GM12878 (cell line): ENCODE data around the gene NAP1L4. TPM values are rescaled to one million over a fixed set of nuclear protein-coding genes. Genes with fewer than 3 reads are reported as not detected.

Experiments
- ATAC-seq: fragments of 200-7000 bp; cut with Tn5 transposase; 3 replicates; pipeline ENCODE4 v1.9.1; 2020; ENCODE audit warnings: mild to moderate bottlenecking, moderate library complexity
- BruUV-seq: library from RNA; stranded (reverse); fragments of 400-500 nt; replicated peaks from 2 replicates; lab custom pipeline; 2021; lab: Mats Ljungman, UMichigan
- CTCF ChIA-PET: fragments of 300-600 bp; sonication (Branson Sonifier 250); formaldehyde crosslinking; extraction: SDS; loops from one replicate; lab custom pipeline; 2021; ENCODE audit warnings: inconsistent platforms; lab: Yijun Ruan, JAX
- POLR2A ChIA-PET: fragments of 350-600 bp; formaldehyde crosslinking; extraction: SDS; loops from one replicate; lab custom pipeline; 2021; ENCODE audit warnings: inconsistent platforms; lab: Charles Lee
- RAD21 ChIA-PET: fragments of 300-600 bp; sonication (Branson Sonifier 250); formaldehyde crosslinking; loops from one replicate; lab custom pipeline; 2023; ENCODE audit warnings: antibody characterized with exemption; ENCODE audit not compliant: unreplicated experiment; lab: Charles Lee
- SMC1A ChIA-PET: fragments of 300-600 bp; sonication (Branson Sonifier 250); formaldehyde crosslinking; loops from one replicate; lab custom pipeline; 2023; ENCODE audit not compliant: unreplicated experiment, uncharacterized antibody; lab: Charles Lee
- DNase-seq: peaks from one replicate; pipeline ENCODE4 v3.0.0-alpha.2; 2011; ENCODE audit warnings: low read depth, low spot score
- FAIRE-seq: peaks from 3 replicates; lab custom pipeline; 2011; peaks lifted over from hg19 to GRCh38; lab: Jason Lieb, UNC
- H2AFZ ChIP-seq: 2 replicates; pipeline ENCODE4 v1.6.0; 2011; ENCODE audit warnings: low read depth, low read length, control low read depth; ENCODE audit not compliant: control insufficient read depth
- H3K27ac ChIP-seq: 2 replicates; pipeline ENCODE4 v1.5.1; 2011; ENCODE audit warnings: control low read depth; ENCODE audit not compliant: control insufficient read depth, insufficient read depth
- H3K27me3 ChIP-seq, 2 experiments: replicated peaks in 1 of 2; 2 replicates each; pipeline versions ENCODE4 v1.6.0 to v1.6.1; 2011; ENCODE audit warnings: low read length in 1 of 2; ENCODE audit not compliant: control insufficient read depth in 2 of 2, insufficient read depth in 2 of 2
- H3K36me3 ChIP-seq, 2 experiments: 2 replicates each; pipeline ENCODE4 v1.5.1; 2011; ENCODE audit warnings: low read length in 1 of 2; ENCODE audit not compliant: control insufficient read depth in 2 of 2, insufficient read depth in 2 of 2
- H3K4me1 ChIP-seq: 2 replicates; pipeline ENCODE4 v1.6.1; 2011; ENCODE audit warnings: mild to moderate bottlenecking, low read length, moderate library complexity, mixed read lengths; ENCODE audit not compliant: control insufficient read depth, insufficient read depth
- H3K4me2 ChIP-seq: 2 replicates; pipeline ENCODE4 v1.6.0; 2011; ENCODE audit warnings: control low read depth; ENCODE audit not compliant: control insufficient read depth, insufficient read depth
- H3K4me3 ChIP-seq: fragments of 200-600 bp; sonication (generic); 2 replicates; pipeline ENCODE4 v1.5.1; 2016
- H3K79me2 ChIP-seq: 2 replicates; pipeline ENCODE4 v1.6.0; 2011; ENCODE audit warnings: low read length; ENCODE audit not compliant: control insufficient read depth, insufficient read depth
- H3K9ac ChIP-seq: 2 replicates; pipeline ENCODE4 v1.8.0; 2011; ENCODE audit warnings: low read length, control low read depth, mixed read lengths; ENCODE audit not compliant: control insufficient read depth, insufficient read depth
- H3K9me3 ChIP-seq: replicated peaks from 3 replicates; pipeline ENCODE4 v1.5.1; 2011; ENCODE audit warnings: mild to moderate bottlenecking, low read length; ENCODE audit not compliant: control insufficient read depth, insufficient read depth
- H4K20me1 ChIP-seq: 2 replicates; pipeline ENCODE4 v1.6.0; 2011; ENCODE audit not compliant: control insufficient read depth, insufficient read depth
- ASH2L ChIP-seq: fragments of 300-600, 200-600 bp; sonication (generic); IDR thresholded peaks from 2 replicates; pipeline ENCODE4 v1.6.1; 2017; ENCODE audit warnings: low read depth, mild to moderate bottlenecking, borderline replicate concordance
- ATF3 ChIP-seq: IDR thresholded peaks from 2 replicates; pipeline ENCODE4 v1.6.1; 2011; ENCODE audit warnings: low read depth, mild to moderate bottlenecking, low read length, moderate library complexity, borderline replicate concordance; ENCODE audit errors: extremely low read depth
- CHD2 ChIP-seq: IDR thresholded peaks from 2 replicates; pipeline ENCODE4 v1.6.1; 2011; ENCODE audit warnings: low read depth, low read length, improper control_type of control experiment, borderline replicate concordance
- CHD4 ChIP-seq: fragments of 200-600 bp; sonication (generic); IDR thresholded peaks from 2 replicates; pipeline ENCODE4 v1.6.1; 2016; ENCODE audit warnings: mild to moderate bottlenecking
- DPF2 ChIP-seq: fragments of 450-650 bp; IDR thresholded peaks from 2 replicates; pipeline ENCODE4 v1.6.1; 2017; ENCODE audit warnings: mild to moderate bottlenecking
- IKZF1 ChIP-seq: fragments of 450-650 bp; conservative IDR thresholded peaks from 2 replicates; pipeline ENCODE4 v1.6.1; 2017; ENCODE audit warnings: antibody characterized with exemption, mild to moderate bottlenecking
- KAT2A ChIP-seq: conservative IDR thresholded peaks from 2 replicates; pipeline ENCODE4 v1.6.1; 2011; ENCODE audit warnings: low read depth, low read length; ENCODE audit not compliant: control insufficient read depth
- MEF2B ChIP-seq: fragments of 450-650 bp; IDR thresholded peaks from 2 replicates; pipeline ENCODE4 v1.6.1; 2018; ENCODE audit warnings: mild to moderate bottlenecking, moderate library complexity; ENCODE audit not compliant: partially characterized antibody, poor library complexity, severe bottlenecking
- PKNOX1 ChIP-seq: fragments of 450-650 bp; IDR thresholded peaks from 2 replicates; pipeline ENCODE4 v1.6.1; 2016; ENCODE audit warnings: mild to moderate bottlenecking
- RAD51 ChIP-seq: fragments of 450-650 bp; IDR thresholded peaks from 2 replicates; pipeline ENCODE4 v1.6.1; 2016; ENCODE audit warnings: moderate library complexity, mild to moderate bottlenecking, inconsistent platforms
- RBBP5 ChIP-seq: fragments of 200-600 bp; sonication (generic); conservative IDR thresholded peaks from 2 replicates; pipeline ENCODE4 v1.6.1; 2016
- SIX5 ChIP-seq: IDR thresholded peaks from 2 replicates; pipeline ENCODE4 v1.6.1; 2011; ENCODE audit warnings: mild to moderate bottlenecking, low read depth, low read length, moderate library complexity; ENCODE audit not compliant: severe bottlenecking
- SKIL ChIP-seq: fragments of 450-650 bp; IDR thresholded peaks from 2 replicates; pipeline ENCODE4 v1.6.1; 2017; ENCODE audit warnings: mild to moderate bottlenecking, low read depth, inconsistent platforms; ENCODE audit not compliant: poor library complexity, severe bottlenecking
- SUPT20H ChIP-seq: IDR thresholded peaks from 2 replicates; pipeline ENCODE4 v1.6.1; 2011; ENCODE audit warnings: low read depth, mild to moderate bottlenecking, low read length, moderate library complexity, borderline replicate concordance; ENCODE audit not compliant: control insufficient read depth
- WGBS: methylation state at CpG from one replicate; pipeline ENCODE4 v1.1.6; 2016; ENCODE audit warnings: low lambda C conversion rate; ENCODE audit not compliant: insufficient replicate concordance, insufficient coverage; ENCODE audit errors: missing lambda C conversion rate; 5-methylcytosine and 5-hydroxymethylcytosine counted together
- in situ Hi-C: fragments of 300-500 bp; cut with MboI; formaldehyde crosslinking; loops from 9 replicates; pipeline ENCODE4 v1.14.3; 2018; ENCODE audit warnings: mixed read lengths
- intact Hi-C: fragments of 100-400 bp; cut with micrococcal nuclease; formaldehyde crosslinking; loops from one replicate; pipeline ENCODE4 v1.14.2; 2022; ENCODE audit not compliant: unreplicated experiment
- polyA plus RNA-seq, 11 experiments: library from polyadenylated mRNA; depleted of rRNA in 4 of 11; unstranded in 6 of 11; stranded (reverse) in 5 of 11; fragments of >200 nt; fragmentation: Nextera tagmentation in 4 of 11; fragmentation: Illumina TruSeq in 1 of 11; extraction: Ambion mirVana in 4 of 11; extraction: Trizol in 1 of 11; gene quantifications; 1 replicate in 1 of 11; 2 replicates in 10 of 11; pipeline versions ENCODE4 v1.2.1 to v1.2.3, GENCODE V29; 2011 to 2016; ENCODE audit warnings: inconsistent platforms in 2 of 11, missing spikeins in 2 of 11, low read depth in 1 of 11
- total RNA-seq, 4 experiments: library from RNA; depleted of rRNA in 3 of 4; stranded (reverse); fragments of >200 nt in 3 of 4; fragmentation: Illumina TruSeq in 1 of 4; extraction: Trizol in 1 of 4; gene quantifications; 2 replicates each; pipeline versions ENCODE4 v1.2.1 to v1.2.3, GENCODE V29; 2013 to 2021

The NAP1L4 gene
- total and polyA plus RNA-seq, 10 of the 15 experiments (the other 5 are each of a cell fraction or from before 2014, with no cell fraction given) = 24.8 to 198 (median 114) TPM

DNA sequence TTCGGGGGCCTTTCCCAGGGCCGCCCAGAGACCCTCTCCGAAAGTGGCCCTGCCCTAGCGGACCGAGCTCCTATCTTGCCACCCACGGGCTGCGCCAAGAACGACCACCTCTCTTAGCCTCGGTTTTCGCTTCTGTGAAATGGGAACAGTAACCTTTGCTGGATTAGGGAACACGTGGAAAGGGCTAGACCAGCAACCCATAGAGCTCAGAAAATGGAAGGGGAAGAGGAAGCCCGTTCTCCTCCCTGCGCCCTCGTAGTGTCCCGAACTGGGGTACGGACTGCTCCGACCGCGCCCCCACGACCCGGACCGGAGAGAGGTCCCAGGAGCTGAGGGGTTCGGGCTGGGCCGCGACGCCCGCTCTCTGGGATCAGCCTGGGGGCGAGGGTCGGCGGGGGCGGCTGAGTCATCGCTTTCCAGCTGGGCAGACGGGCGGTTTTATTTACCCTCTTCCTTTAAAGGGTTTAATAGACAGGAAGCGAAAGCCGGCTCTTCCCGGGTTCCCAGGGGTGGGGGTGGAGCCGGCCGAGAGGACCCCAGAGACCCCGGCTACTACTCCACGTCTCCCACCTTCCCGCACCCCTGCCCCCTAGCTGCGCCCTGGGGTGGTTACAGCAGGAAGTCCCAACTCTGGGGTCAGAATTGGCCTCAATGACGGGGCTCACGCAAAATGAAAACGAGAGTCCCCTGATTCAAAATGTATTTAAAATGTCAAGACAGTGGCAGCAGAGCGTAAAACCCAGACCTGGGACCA lies 62.0 kb downstream of the NAP1L4 start (continued):
- TF ChIP-seq CHD2 (0 out of 2 replicates have a peak, but pooled peaks have one; percentile 12), SIX5 (no peak)
- TF ChIP-seq, all 136 proteins: peak for 15

- intact Hi-C loops = no loop called here
- RAD21 ChIA-PET = interaction anchor here (0.6 to 2.3 kb wide), 6 partner anchors 26 to 397 kb away, joined by 3 to 14 read pairs (median 6); no protein-coding TSS in a partner anchor
Observed at GRCh38 chr11:2929531-2929949, 62.6 kb downstream of the NAP1L4 start.

More at GRCh38 chr11:2929531-2929949, 62.6 kb downstream of the NAP1L4 start:
- Histone ChIP-seq H3K4me1 (peaks cover 21% of the 10 kb centered on the region), H3K9ac (no peak overlapping the region; the same call in 1 of the 2 replicates), H3K27me3 (peaks cover 3 to 15% of the 10 kb centered on the region in 2 experiments), H2AFZ (peak overlapping the region; percentile 51; the same call in 1 of the 2 replicates), H4K20me1 (no peaks in the 10 kb centered on the region), H3K27ac (no peak overlapping the region), H3K79me2 (no peaks in the 10 kb centered on the region), H3K9me3 (no peaks in the 10 kb centered on the region), H3K4me2 (peak overlapping the region; percentile 95), H3K4me3 (peak overlapping the region; percentile 62; the same call in 1 of the 2 replicates), H3K36me3 (no peaks in the 10 kb centered on the region)
- DNase-seq (no peak), FAIRE-seq (no peak), ATAC-seq (peak; percentile 43)
- ChIA-PET SMC1A (interaction anchor here (1.1 to 2.0 kb wide), 2 partner anchors 37 to 396 kb away, joined by 4 to 14 read pairs; no protein-coding TSS in a partner anchor), CTCF (interaction anchor here (0.7 to 2.9 kb wide), 21 partner anchors 11 to 397 kb away, joined by 3 to 25 read pairs (median 5); a partner anchor contains a TSS), POLR2A (interaction anchor here (0.8 to 2.1 kb wide), 3 partner anchors 12 to 37 kb away, joined by 4 to 8 read pairs (median 5); a partner anchor contains a TSS)
- TF ChIP-seq SUPT20H (no peak), ATF3 (no peak), KAT2A (no peak), DPF2 (peak; percentile 18; the same call in 1 of the 2 replicates), RAD51 (no peak), RBBP5 (no peak), MEF2B (no peak), SKIL (no peak), CHD4 (no peak), IKZF1 (peak; percentile 9), ASH2L (no peak), PKNOX1 (no peak)
- no TSS peak for BruUV-seq
- 3% methylated on average over 46 of the region's 48 CpGs for WGBS
- in situ Hi-C loops = no loop called here
